Left ventricle myocardium inferior (tissue), 1 donor: ENCODE measurements around the gene KIF2A. TPM values are rescaled to one million over a fixed set of nuclear protein-coding genes. Genes with fewer than 3 reads are reported as not detected.

Experiments used
- DNase-seq: peaks from one replicate; pipeline ENCODE4 v3.0.0-alpha.2; 2020
- H3K27ac ChIP-seq: fragments of 200-600 bp; replicated peaks from 2 replicates; pipeline ENCODE4 v1.8.0; 2021
- H3K27me3 ChIP-seq: fragments of 200-600 bp; 2 replicates; pipeline ENCODE4 v1.8.0; 2021; ENCODE audit warnings: low read depth
- H3K36me3 ChIP-seq: fragments of 200-600 bp; 2 replicates; pipeline ENCODE4 v1.8.0; 2021
- H3K4me1 ChIP-seq: fragments of 200-600 bp; 2 replicates; pipeline ENCODE4 v1.8.0; 2021
- H3K4me3 ChIP-seq: fragments of 200-600 bp; 2 replicates; pipeline ENCODE4 v1.8.0; 2021; ENCODE audit warnings: mild to moderate bottlenecking, moderate library complexity
- H3K9me3 ChIP-seq: fragments of 200-600 bp; replicated peaks from 2 replicates; pipeline ENCODE4 v1.8.0; 2021
- CTCF ChIP-seq: fragments of 200-600 bp; IDR thresholded peaks from 2 replicates; pipeline ENCODE4 v1.8.0; 2021; ENCODE audit warnings: antibody characterized with exemption, mild to moderate bottlenecking, borderline replicate concordance
- intact Hi-C: fragments of 100-400 bp; cut with micrococcal nuclease; formaldehyde crosslinking; loops from one replicate; pipeline ENCODE4 v1.11.0; 2022
- total RNA-seq: library from RNA; stranded (reverse); fragmentation: NEBNext Ultra II Directional; extraction: Animal tissue kit (Norgen Biotek cat#: 25700); gene quantifications from one replicate; pipeline ENCODE4 v1.2.1, GENCODE V29; 2021
- donor health status: DM: no; HTN: yes; CAD: no; lungs with severe emphysema.

KIF2A gene
- total RNA-seq, 1 donor from 2014 or later: 9.7 TPM

GRCh38 chr5:62327138-62328053, 21.4 kb downstream of the KIF2A start:
- no peaks in the 10 kb centered on the region for H3K9me3 ChIP-seq

GRCh38 chr5:62328772-62329491, 22.9 kb downstream of the KIF2A start:
- TF ChIP-seq CTCF: no peak
- H3K4me1 ChIP-seq: peaks cover 21% of the 10 kb centered on the region
- H3K36me3 ChIP-seq: no peaks in the 10 kb centered on the region
- H3K4me3 ChIP-seq: no peak overlapping the region
- no peaks in the 10 kb centered on the region for H3K27me3 ChIP-seq
- DNase-seq: no peak
- H3K9me3 ChIP-seq: no peaks in the 10 kb centered on the region
- H3K27ac ChIP-seq: no peak overlapping the region
- intact Hi-C loops: no loop called here

More at GRCh38 chr5:62327138-62328053, 21.4 kb downstream of the KIF2A start:
- Histone ChIP-seq H3K27ac (no peak overlapping the region), H3K4me3 (no peak overlapping the region), H3K27me3 (no peaks in the 10 kb centered on the region), H3K4me1 (peaks cover 8% of the 10 kb centered on the region), H3K36me3 (no peaks in the 10 kb centered on the region)
- DNase-seq: no peak
- TF ChIP-seq CTCF: no peak
- intact Hi-C loops: no loop called here

GRCh38 chr5:62330302-62330701, 24.3 kb downstream of the KIF2A start:
- no peak for TF ChIP-seq CTCF
- Histone ChIP-seq H3K4me1 (peaks cover 21% of the 10 kb centered on the region), H3K36me3 (no peaks in the 10 kb centered on the region), H3K9me3 (no peaks in the 10 kb centered on the region), H3K27ac (no peak overlapping the region), H3K27me3 (no peaks in the 10 kb centered on the region), H3K4me3 (no peak overlapping the region)
- DNase-seq: no peak
- intact Hi-C loops: no loop called here

- no peak overlapping the region for H3K27ac ChIP-seq
- intact Hi-C loops: no loop called here
- DNase-seq: no peak
- H3K27me3 ChIP-seq: no peaks in the 10 kb centered on the region
- no peak for TF ChIP-seq CTCF
- H3K9me3 ChIP-seq: no peaks in the 10 kb centered on the region
- peaks cover 21% of the 10 kb centered on the region for H3K4me1 ChIP-seq
- H3K36me3 ChIP-seq: no peaks in the 10 kb centered on the region
- no peak overlapping the region for H3K4me3 ChIP-seq
Measured at GRCh38 chr5:62331921-62332320, 25.9 kb downstream of the KIF2A start.

GRCh38 chr5:62333250-62333794, 27.3 kb downstream of the KIF2A start:
- Histone ChIP-seq H3K4me3 (no peak overlapping the region), H3K36me3 (no peaks in the 10 kb centered on the region), H3K9me3 (no peaks in the 10 kb centered on the region), H3K27ac (no peak overlapping the region), H3K4me1 (peaks cover 21% of the 10 kb centered on the region), H3K27me3 (no peaks in the 10 kb centered on the region)
- intact Hi-C loops: no loop called here
- no peak for TF ChIP-seq CTCF
- DNase-seq: no peak
